Skeletal muscle cell (primary cell): ENCODE results near the gene FRA10AC1.

Source experiments
- DNase-seq: peaks from one replicate; pipeline ENCODE4 v3.0.0-alpha.2; 2010; ENCODE audit warnings: low read depth
- H3K4me3 ChIP-seq: 2 replicates; pipeline ENCODE4 v1.5.1; 2011; ENCODE audit warnings: low read depth, mild to moderate bottlenecking, control low read depth, low read length, moderate library complexity

Gene FRA10AC1

GRCh38 chr10:93702210-93703001, at the start of gene FRA10AC1:
Gene FRA10AC1, minus strand, starts transcription at chr10:93702592. Its CDS starts 2,486 bp downstream, at chr10:93700106.
- peak; percentile 81 for DNase-seq
- H3K4me3 ChIP-seq, result peak within 1 kb of the TSS; percentile 74

- no peak for DNase-seq
Measured at GRCh38 chr10:93751832-93752231, 49.4 kb upstream of the FRA10AC1 start.

GRCh38 chr10:93751124-93751523, 48.7 kb upstream of the FRA10AC1 start:
- no peak for DNase-seq

More at GRCh38 chr10:93751832-93752231, 49.4 kb upstream of the FRA10AC1 start:
- no peak overlapping the region for H3K4me3 ChIP-seq

GRCh38 chr10:93749218-93749799, 46.9 kb upstream of the FRA10AC1 start:
- DNase-seq, result peak; percentile 10
- H3K4me3 ChIP-seq, result no peak overlapping the region

More at GRCh38 chr10:93751124-93751523, 48.7 kb upstream of the FRA10AC1 start:
- H3K4me3 ChIP-seq, result no peak overlapping the region

GRCh38 chr10:93746844-93747284, 44.5 kb upstream of the FRA10AC1 start:
- H3K4me3 ChIP-seq, result no peak overlapping the region
- DNase-seq, result peak; percentile 84

- DNase-seq, result no peak
Measured at GRCh38 chr10:93745408-93746065, 43.1 kb upstream of the FRA10AC1 start.

GRCh38 chr10:93742633-93743349, 40.4 kb upstream of the FRA10AC1 start:
- H3K4me3 ChIP-seq, result no peak overlapping the region
- no peak for DNase-seq

More at GRCh38 chr10:93745408-93746065, 43.1 kb upstream of the FRA10AC1 start:
- no peak overlapping the region for H3K4me3 ChIP-seq

- H3K4me3 ChIP-seq, result no peak overlapping the region
- no peak for DNase-seq
Measured at GRCh38 chr10:93741367-93741766, 39.0 kb upstream of the FRA10AC1 start.

GRCh38 chr10:93726024-93726423, 23.6 kb upstream of the FRA10AC1 start:
- no peak overlapping the region for H3K4me3 ChIP-seq

GRCh38 chr10:93723153-93723552, 20.8 kb upstream of the FRA10AC1 start:
- no peak for DNase-seq

More at GRCh38 chr10:93726024-93726423, 23.6 kb upstream of the FRA10AC1 start:
- DNase-seq, result no peak

GRCh38 chr10:93722550-93722949, 20.2 kb upstream of the FRA10AC1 start:
- no peak for DNase-seq
- H3K4me3 ChIP-seq, result no peak overlapping the region

More at GRCh38 chr10:93723153-93723552, 20.8 kb upstream of the FRA10AC1 start:
- H3K4me3 ChIP-seq, result no peak overlapping the region

- H3K4me3 ChIP-seq, result no peak overlapping the region
- DNase-seq, result no peak
Measured at GRCh38 chr10:93719901-93720300, 17.5 kb upstream of the FRA10AC1 start.

- DNase-seq, result no peak
- no peak overlapping the region for H3K4me3 ChIP-seq
Measured at GRCh38 chr10:93718937-93719725, 16.7 kb upstream of the FRA10AC1 start.

GRCh38 chr10:93716766-93717165, 14.4 kb upstream of the FRA10AC1 start:
- DNase-seq, result no peak
- H3K4me3 ChIP-seq, result no peak overlapping the region

- H3K4me3 ChIP-seq, result no peak overlapping the region
- no peak for DNase-seq
Measured at GRCh38 chr10:93715345-93715744, 13.0 kb upstream of the FRA10AC1 start.

- no peak overlapping the region for H3K4me3 ChIP-seq
- DNase-seq, result no peak
Measured at GRCh38 chr10:93712593-93712992, 10.2 kb upstream of the FRA10AC1 start.

- peak; percentile 18 for DNase-seq
- no peak overlapping the region for H3K4me3 ChIP-seq
Measured at GRCh38 chr10:93711891-93712290, 9.5 kb upstream of the FRA10AC1 start.

- DNase-seq, result no peak
Measured at GRCh38 chr10:93710333-93710909, 8.0 kb upstream of the FRA10AC1 start.

More at GRCh38 chr10:93710333-93710909, 8.0 kb upstream of the FRA10AC1 start:
- no peak overlapping the region for H3K4me3 ChIP-seq
